ENCODE results near the gene TGFBRAP1. TPM values are rescaled to one million over a fixed set of nuclear protein-coding genes. Genes with fewer than 3 reads are reported as not detected.

The TGFBRAP1 gene
- total RNA-seq, 4 donors from 2014 or later: 20.9 to 30.8 (median 23.2) TPM

DNA sequence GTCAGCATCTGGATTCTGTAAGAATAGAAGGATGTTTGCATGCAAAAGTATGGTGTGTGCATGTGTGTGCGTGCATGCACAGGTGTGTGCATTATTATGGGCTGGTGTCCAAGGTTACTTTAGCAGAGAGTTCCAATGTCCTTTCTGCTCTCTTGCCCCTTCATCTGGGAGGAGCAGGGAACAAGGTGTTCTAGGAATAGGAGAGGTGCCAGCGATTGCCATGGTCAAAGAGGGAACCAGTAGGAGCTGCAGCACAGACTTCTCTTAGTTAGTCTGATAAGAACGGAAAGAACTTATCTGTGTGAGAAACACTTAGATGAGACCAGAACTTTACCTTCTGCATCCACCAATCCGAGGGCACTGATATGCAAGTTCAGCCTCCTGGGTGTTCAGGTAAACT, 79.6 kb downstream of the TGFBRAP1 start:
- TF ChIP-seq EP300 (IDR thresholded peaks at IDR 0.05) (no peak), POLR2A (IDR thresholded peaks at IDR 0.05) (no peak)
- TF ChIP-seq, protein P1, sequence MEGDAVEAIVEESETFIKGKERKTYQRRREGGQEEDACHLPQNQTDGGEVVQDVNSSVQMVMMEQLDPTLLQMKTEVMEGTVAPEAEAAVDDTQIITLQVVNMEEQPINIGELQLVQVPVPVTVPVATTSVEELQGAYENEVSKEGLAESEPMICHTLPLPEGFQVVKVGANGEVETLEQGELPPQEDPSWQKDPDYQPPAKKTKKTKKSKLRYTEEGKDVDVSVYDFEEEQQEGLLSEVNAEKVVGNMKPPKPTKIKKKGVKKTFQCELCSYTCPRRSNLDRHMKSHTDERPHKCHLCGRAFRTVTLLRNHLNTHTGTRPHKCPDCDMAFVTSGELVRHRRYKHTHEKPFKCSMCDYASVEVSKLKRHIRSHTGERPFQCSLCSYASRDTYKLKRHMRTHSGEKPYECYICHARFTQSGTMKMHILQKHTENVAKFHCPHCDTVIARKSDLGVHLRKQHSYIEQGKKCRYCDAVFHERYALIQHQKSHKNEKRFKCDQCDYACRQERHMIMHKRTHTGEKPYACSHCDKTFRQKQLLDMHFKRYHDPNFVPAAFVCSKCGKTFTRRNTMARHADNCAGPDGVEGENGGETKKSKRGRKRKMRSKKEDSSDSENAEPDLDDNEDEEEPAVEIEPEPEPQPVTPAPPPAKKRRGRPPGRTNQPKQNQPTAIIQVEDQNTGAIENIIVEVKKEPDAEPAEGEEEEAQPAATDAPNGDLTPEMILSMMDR (IDR thresholded peaks at IDR 0.05): no peak
- peaks cover 0 to 10% (median 0%) of the 10 kb centered on the region in 4 donors for H3K4me1 ChIP-seq
- H3K9me3 ChIP-seq: no peaks in the 10 kb centered on the region
- no peaks in the 10 kb centered on the region for H3K36me3 ChIP-seq
- WGBS, 2 donors: 77 to 83% methylated on average over 4 of the region's 4 CpGs
- no peak overlapping the region for H3K27ac ChIP-seq
- no peak for DNase-seq (ENCODE audit: low spot score in 2 of 2)
- no peaks in the 10 kb centered on the region for H3K27me3 ChIP-seq
- no peak overlapping the region for H3K4me3 ChIP-seq

DNA sequence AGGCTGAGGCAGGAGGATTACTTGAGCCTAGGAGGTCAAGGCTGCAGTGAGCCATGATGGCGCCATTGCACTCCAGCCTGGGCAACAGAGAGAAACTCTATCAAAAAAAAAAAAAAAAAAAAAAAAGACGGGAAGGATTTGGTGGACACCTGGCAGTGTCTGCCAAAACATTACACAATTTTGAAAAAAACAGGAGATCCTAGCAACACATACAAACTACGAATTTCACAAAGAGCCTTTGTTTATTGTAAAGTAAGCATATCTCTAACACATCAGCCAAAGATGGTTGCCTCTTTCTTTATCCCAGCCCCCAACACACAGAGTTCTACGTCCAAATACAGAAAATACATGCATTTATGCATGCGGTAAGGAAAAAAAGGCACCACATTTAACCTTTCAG, 80.4 kb downstream of the TGFBRAP1 start:
- Histone ChIP-seq H3K4me1 (peaks cover 0 to 10% (median 0%) of the 10 kb centered on the region in 4 donors), H3K36me3 (no peaks in the 10 kb centered on the region), H3K27me3 (no peaks in the 10 kb centered on the region), H3K9me3 (no peaks in the 10 kb centered on the region), H3K27ac (no peak overlapping the region), H3K4me3 (no peak overlapping the region)
- no peak for DNase-seq (ENCODE audit: low spot score in 2 of 2)
- WGBS, 2 donors: 44 to 48% methylated on average over 5 of the region's 5 CpGs
- TF ChIP-seq, protein P1 (IDR thresholded peaks at IDR 0.05): no peak
- TF ChIP-seq POLR2A (IDR thresholded peaks at IDR 0.05) (no peak), EP300 (IDR thresholded peaks at IDR 0.05) (no peak)

DNA sequence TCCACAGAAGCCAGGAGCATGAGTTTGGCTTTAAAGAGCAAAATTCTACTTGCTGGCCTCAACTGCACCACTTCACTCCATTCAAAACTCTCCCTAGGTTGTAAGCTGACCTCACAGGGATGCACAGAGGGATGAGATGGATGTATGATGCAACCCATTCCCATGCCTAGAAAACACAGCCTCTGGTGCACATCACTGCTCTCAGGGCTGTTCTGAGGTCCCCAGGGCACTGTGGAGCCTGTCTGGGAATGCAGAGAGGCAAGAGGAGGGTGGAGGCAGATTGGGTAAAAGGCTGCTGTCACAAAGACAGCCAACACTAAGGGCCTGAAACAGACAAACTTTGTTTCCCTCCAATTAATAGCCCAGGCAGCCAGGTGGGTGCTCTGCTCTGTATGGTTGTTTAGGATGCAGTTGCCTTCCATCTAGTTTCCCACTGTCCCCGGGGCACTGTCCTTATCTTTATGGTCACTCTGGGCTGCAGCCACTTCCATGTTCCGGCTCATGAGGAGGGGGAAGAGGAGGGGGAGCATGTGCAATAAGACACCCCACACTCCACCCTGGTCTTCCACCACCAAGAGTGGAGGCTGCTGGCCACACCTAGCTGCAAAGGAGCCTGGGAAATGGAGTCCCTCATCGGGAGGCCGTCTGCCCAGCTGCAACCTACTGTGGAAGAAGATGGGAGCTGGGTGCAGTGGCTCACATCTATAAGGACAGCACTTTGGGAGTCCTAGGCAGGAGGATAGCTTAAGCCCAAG, 81.0 kb downstream of the TGFBRAP1 start:
- H3K9me3 ChIP-seq: no peaks in the 10 kb centered on the region
- no peak overlapping the region for H3K4me3 ChIP-seq
- no peak overlapping the region for H3K27ac ChIP-seq
- WGBS, 2 donors: 64 to 70% methylated on average over 4 of the region's 4 CpGs
- H3K27me3 ChIP-seq: no peaks in the 10 kb centered on the region
- TF ChIP-seq POLR2A (IDR thresholded peaks at IDR 0.05): no peak
- TF ChIP-seq EP300 (IDR thresholded peaks at IDR 0.05): no peak
- TF ChIP-seq, protein P1 (IDR thresholded peaks at IDR 0.05): no peak
- no peaks in the 10 kb centered on the region for H3K36me3 ChIP-seq
- no peak for DNase-seq (ENCODE audit: low spot score in 2 of 2)
- H3K4me1 ChIP-seq: peaks cover 0 to 10% (median 0%) of the 10 kb centered on the region in 4 donors

DNA sequence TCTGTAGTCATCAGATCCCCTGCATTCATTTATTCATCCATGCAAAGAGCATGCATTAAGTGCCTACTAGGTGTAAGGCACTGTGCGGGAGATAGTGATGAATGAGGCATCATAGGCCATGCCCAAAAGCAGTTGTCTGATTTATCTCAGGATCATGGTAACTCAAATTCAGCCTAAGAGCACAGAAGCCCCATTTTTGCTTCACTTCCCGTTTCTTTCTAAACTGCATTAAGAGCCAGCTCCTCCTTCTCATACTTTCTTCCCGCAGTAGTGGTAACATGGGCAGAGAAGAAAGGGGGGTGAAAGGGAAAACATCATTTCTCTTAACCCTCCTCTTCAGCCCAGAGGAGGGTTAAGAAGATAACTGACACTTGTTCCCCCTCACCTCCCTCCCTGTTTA, 85.1 kb downstream of the TGFBRAP1 start:
- Histone ChIP-seq H3K9me3 (no peaks in the 10 kb centered on the region), H3K4me3 (no peak overlapping the region), H3K36me3 (no peaks in the 10 kb centered on the region), H3K27ac (no peak overlapping the region), H3K4me1 (peaks cover 0 to 2% (median 0%) of the 10 kb centered on the region in 4 donors), H3K27me3 (no peaks in the 10 kb centered on the region)
- WGBS, 2 donors: 58 to 78% methylated on average over 3 of the region's 3 CpGs
- TF ChIP-seq, protein P1 (IDR thresholded peaks at IDR 0.05): no peak
- TF ChIP-seq POLR2A (IDR thresholded peaks at IDR 0.05) (no peak), EP300 (IDR thresholded peaks at IDR 0.05) (no peak)
- DNase-seq (ENCODE audit: low spot score in 2 of 2): no peak

DNA sequence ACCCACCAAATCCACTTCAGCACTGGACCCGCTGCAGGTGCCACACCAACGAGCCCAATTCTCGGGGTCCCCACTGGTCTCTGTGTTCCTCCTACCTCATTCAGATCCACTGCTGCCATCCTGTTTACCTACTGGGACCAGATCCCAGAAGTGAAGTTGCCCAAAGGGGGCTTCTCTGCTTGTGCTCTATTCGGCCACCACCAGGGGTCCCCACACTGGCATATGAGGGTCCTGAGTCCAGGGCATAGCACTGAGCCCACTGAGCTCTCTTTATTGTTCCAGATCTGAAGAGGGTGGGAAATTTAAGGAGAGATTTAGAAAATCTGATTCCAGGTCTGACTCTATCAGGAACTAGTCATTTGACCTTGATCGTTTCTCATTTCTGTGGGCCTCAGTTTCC, 85.6 kb downstream of the TGFBRAP1 start:
- H3K4me1 ChIP-seq: no peaks in the 10 kb centered on the region
- H3K4me3 ChIP-seq: no peak overlapping the region
- no peaks in the 10 kb centered on the region for H3K36me3 ChIP-seq
- TF ChIP-seq, protein P1 (IDR thresholded peaks at IDR 0.05): no peak
- TF ChIP-seq EP300 (IDR thresholded peaks at IDR 0.05) (no peak), POLR2A (IDR thresholded peaks at IDR 0.05) (no peak)
- WGBS, 2 donors: 62 to 67% methylated on average over 5 of the region's 5 CpGs
- H3K27me3 ChIP-seq: no peaks in the 10 kb centered on the region
- H3K9me3 ChIP-seq: no peaks in the 10 kb centered on the region
- H3K27ac ChIP-seq: no peak overlapping the region
- no peak for DNase-seq (ENCODE audit: low spot score in 2 of 2)

All from tibial nerve (tissue), 4 donors.